Stimulated activated CD4-positive, alpha-beta T cell treated with anti-CD3 and anti-CD28 coated beads, Interleukin-12 subunit alpha, Interleukin-12 subunit beta, amount 100 ng/mL, for 48 hours (primary cell): Measurements from ENCODE around the gene C10orf90.

Experiments used
- DNase-seq, 3 donors: peaks; one replicate each; pipeline ENCODE4 v3.0.0-alpha.2; 2020; ENCODE audit warnings: low read depth in 2 of 3, low spot score in 1 of 3

C10orf90 gene

DNA sequence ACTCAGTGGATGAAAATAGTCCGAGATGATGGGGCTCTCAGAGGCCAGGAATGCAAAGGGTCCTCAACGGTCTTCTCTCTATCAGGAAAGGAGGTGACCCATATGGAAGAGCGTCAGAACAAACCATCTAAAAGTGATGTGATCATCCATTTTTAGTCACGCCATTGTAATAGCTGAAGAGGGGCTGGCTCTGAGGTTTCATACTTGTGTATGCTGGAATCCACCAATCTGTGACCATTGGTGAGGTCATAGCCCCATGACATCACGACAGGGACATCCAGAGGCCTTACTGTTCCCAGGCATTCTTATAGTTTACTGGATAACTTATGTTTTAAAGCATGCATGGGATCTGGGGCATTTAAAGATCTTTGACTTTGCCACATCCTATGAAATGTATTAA lies 83.6 kb downstream of the C10orf90 start:
- no peak for DNase-seq

DNA sequence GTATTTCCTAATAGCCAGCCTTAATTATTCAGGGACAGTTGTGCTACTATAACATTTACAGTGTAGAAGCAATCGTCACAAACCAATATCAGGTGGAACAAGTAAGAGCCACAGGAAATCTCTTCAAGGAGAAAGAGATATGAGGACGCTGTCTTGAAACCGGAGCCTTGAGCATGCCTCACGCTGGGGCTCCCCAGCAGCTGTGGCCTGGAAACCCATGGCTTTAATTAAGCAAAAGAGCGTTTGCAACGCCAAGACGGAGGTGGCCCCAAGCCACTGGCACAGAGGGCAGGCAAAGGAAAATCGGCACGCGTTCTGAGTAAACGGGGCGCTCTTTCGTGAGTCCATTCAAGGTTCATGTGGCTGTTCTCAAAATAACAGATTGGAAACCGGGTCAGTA lies 84.4 kb downstream of the C10orf90 start:
- DNase-seq: no peak

DNA sequence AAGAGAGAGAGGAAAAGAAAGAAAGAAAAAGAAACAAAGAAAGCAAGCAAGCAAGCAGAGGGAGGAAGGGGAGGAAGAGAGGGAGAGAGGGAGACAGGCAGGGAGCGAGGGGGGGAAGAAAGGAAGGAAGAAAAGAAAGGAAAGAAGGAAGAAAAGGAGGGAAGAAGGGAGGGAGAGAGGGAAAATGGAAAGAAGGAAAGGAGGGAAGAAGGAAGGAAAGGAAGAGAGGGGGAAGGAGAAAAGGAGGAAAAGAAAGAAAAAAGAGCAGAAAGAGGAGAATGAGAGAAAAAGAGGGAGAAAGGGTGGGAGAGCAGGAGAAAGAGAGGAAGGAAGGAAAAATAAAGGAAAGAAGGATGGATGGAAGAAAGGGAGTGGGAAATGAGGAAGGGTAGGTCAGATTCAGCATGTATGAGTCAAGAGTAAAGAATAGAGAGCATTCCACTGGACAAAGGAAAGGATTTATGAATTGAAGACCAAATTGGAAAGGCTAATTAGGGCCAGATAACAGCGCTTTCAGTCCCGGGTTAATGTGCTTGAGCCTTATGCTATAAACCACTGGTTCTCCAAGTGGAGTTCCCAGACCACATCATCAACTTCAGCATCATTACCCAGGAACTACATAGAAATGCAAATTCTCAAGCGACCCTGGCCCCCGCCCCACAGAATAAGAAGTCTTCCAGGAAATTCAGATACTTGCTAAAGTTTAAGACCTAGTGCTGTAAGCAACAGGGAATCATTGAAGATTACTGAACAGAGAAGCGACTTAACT lies 85.1 kb downstream of the C10orf90 start:
- no peak for DNase-seq

DNA sequence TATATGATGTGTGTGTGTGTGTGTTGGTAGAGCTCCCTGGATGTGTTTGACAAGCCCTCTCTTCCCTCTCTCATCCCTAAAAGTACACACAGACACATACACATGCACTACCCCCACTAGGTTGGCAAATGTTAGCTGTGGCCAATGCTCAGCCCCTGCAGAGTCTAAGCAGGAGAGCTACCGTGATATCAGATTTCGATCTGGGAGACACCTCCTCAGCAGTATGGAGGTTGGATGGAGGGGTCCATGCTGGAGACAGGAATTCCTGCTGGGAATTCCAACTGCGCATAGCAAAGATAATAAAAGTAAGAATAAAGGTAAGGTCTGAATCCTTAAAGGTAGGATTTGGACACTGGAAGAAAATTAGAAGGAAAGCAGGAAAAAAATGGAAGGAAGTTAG lies 85.7 kb downstream of the C10orf90 start:
- no peak for DNase-seq

DNA sequence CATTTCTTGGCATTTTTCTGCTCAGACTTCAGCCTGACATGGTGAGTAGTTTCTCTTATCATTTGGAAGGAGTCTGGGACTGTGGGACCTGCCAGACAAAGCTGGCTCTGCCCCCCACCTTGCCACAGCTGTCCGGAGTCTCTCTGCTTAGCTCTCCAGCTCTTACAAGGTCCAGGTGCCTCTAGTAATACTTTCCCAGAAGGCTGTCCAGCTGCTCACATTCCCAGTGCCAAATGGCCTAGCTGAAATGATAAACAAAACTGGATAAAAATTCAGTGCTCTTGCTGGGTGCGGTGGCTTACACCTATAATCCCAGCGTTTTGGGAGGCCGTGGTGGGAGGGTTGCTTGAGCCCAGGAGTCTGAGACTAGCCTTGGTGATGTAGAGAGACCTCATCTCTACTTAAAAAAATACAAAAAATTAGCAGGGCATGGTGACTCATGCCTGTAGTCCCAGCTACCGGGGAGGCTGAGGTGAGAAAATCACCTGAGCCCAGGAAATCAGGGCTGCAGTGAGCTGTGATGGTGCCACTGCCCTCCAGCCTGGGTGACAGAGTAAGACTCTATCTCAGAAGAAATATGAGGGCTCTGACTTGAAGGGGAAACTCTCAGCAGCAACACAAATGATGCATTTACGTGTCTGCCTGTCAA lies 86.8 kb downstream of the C10orf90 start:
- no peak for DNase-seq

DNA sequence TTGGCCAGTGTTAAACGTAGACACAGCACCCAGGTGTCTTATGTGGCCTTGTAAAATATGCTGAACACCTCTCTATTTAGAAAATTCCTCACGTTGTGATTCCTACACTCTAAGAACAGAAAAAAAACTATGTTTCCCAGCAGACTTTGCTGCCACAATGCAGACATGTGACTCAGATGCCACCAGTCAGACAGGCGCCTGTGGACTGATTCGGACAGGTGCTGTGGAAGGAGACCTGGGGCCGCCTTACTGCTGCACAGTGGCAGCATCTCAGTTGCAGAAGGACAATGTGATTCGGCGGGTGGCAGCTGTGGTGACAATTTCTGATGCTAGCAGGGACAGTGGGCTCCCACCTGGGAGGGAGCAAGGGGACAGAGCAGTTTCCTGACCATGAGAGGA lies 88.8 kb downstream of the C10orf90 start:
- DNase-seq: no peak

DNA sequence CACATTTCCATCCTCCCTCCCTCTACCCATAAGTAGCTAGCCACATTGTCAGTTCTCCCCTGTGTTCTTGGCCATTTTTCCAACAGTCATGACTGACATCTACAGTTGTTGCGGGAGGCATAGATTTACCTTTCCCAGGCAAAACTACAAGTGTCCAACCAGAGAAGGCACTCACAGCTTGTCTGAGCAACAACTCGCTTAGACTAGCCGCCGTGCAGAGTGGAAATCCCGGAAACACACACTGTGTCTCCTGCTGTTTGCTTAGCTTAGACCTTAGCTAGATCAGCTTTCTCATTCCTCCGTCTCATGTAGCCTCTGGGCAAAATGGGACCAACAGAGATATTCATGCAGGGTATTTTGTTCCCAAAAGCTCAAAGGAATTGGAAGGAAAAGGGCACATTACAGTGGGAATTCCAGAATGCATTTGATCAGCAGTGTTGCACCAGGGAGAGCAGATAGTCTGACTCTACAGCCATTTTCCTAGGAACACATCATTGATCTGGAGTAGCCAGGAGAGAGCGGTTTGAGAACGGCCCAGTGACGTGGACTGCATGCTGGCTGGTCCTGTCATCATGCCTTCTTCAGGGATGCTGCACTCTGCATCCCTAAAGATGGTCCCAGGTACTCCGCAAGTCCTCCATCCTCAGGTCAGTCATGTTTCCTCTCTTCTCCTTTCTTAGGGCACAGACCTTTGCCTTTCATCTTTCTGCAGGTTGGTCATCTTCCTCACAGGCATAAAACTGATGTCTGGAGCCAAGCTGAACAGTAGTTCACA lies 89.4 kb downstream of the C10orf90 start:
- no peak for DNase-seq

DNA sequence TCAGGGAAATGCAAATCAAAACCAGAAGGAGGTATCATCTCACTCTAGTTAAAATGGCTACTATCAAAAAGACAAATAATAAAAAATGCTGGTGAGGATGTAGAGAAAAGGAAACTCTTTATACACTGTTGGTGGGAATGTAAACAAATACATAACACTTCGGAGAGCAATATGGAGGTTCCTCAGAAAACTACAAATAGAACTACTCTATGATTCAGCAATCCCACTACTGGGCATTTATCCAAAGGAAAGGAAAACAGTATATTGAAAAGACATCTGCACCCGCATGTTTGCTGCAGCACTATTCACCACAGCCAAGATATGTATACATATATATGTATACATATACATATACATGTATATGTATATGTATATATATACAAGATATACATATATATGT lies 94.2 kb downstream of the C10orf90 start:
- no peak for DNase-seq

DNA sequence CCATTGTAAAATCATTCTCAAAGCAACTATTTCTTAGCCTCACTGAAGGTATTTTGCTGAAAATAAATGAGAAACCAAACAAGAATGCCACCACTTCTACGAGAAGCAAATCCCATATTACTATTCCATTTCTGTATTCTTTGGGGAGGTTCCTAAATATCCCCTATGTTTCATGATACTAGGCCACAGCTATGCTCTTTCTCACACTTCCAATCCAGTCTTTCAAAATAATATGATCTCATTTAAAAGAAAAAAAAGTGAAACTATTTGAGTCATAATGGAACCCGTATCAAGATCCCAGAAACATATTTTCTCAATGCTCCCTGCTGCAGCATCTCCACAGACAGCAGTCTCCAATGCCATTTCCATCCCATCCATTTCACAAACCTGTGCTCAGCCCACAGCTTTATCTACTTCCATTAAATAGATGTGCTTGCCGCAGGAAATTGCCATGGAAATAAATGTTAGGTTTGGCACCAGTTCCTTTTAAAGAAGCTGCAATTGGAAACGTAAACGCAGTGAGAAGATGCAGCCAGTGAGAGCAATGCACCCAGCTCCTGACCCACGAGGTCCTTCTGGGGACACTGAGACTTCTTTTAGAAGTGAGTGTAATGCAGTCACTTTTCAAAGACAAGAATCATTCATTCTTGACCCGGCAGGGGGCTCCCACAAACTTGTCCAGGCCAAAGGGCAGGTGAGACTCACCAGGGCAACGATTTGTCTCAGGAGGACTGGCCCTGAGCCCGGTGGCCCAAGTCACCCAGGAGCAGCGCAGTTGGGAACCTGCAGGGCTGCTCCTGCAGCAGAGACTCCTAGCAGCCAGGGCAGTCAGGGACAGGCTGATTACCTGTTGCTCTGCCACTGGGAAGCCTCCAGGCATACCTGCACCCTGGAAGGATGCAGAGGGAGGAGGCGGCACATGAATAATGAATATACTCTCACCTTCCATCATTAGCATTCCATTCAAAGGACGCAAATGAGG lies 99.6 kb downstream of the C10orf90 start:
- DNase-seq: no peak

DNA sequence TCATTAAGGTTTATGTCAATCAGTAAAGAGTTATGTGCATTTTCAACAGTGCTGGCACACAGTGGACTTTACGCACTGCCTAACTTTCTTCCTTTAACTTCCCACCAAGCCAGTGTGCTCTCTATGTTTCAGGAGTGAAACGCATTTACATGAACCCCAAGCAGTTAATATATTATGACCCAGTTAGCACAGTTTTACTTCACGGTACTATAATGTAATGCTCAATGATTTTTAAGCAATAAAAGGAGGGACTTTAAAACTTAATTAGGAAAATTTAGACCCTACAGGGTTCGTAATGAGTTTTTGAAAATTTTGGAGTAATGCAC lies 100.3 kb downstream of the C10orf90 start:
- DNase-seq: no peak

DNA sequence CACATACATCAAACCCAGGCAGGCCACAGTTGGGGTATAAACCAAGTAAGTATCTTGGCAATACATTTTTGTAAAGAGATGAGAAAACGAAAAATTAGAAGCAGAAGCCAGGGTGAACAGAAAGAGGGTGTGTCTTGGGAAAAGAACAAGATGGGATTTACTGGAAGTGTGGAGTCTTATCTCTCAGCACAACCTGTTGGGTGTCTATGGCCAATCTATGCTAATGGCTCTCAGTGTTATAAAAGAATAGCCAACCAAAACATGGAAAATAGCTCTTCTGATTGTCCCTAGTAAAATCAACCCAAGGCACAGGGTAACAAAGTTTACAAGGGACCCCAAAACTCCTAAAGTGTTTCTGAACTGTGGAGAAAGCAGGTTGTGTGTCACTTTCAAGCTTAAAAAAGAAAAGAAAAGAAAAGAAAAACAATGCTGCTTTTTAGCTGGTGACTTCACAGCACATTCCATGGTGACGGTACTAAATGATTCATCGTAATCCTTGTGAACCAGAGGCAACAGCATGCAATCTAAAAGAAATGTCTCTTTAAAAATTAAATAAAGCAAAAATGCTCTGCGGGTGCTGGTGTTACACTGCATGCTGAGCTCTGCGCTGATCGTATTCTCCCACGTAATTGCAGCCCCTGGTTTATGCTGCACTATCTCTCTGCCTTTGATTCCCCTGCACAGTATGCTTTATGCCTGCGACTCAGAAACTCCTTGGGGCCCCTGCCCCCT lies 100.8 kb downstream of the C10orf90 start:
- no peak for DNase-seq

DNA sequence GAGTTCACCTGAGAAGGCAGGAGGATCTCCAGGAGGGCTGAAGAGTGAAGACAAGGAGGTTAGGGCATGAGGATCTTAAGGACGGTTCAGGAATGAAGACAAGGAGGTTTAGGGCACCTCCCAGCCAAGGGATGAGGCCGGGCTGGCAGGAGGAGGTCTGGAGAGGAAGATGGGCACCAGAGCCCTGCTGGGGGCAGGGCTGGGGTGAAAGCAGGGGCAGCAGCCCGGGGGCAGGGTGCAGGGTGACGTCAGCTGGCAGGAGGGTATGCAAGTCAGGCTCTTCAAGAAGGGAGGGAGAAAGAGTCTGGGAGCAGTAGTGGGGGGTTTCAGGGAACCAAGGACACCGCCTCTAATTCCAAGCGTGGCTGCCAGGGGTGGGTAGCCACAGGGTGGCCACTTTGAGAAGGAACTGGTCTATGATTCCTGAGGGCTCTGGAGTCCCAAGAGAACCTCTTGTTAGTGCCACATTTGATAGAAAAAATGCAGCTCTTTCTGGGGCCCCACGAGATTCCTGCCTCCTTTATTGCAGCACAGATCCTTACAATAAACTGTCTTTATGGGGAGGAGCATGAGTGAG lies 101.6 kb downstream of the C10orf90 start:
- no peak for DNase-seq

DNA sequence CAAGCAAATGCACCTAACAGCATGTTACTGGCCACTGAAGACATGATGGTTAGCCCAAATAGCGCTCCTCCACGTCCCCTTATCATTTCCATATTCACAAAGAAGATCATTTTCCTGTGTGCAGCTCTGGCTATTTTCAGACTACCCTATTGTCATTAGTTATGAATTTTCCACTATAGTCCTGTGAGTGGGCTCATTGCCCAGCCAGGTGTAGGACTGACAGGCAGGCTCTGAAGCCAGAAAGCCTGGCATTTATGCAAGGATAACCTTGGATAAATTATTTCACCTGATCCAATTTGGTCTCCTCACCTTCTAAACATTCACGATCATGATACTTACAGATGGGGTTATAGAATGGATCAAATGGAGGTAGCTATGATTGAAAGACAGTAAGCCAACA lies 104.6 kb downstream of the C10orf90 start:
- DNase-seq: no peak

DNA sequence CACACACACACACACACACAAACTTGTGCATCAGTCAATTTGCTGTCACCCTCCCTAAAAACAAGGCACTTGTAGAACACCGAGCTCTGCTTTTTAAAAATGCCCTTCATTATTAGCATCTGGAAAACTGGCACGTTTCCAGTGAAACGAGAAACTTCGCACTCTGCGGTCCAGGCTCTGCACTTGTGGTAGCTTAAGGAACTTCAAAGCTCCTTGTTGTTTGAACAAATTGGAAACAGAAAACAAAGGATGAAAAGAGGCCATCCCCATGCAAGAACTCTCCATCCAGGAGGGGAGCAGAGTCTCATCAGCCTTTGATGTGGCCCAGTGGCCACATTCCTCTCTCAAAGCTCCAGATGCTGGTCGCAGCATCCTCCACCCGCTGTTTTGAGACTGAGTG lies 105.1 kb downstream of the C10orf90 start:
- no peak for DNase-seq

DNA sequence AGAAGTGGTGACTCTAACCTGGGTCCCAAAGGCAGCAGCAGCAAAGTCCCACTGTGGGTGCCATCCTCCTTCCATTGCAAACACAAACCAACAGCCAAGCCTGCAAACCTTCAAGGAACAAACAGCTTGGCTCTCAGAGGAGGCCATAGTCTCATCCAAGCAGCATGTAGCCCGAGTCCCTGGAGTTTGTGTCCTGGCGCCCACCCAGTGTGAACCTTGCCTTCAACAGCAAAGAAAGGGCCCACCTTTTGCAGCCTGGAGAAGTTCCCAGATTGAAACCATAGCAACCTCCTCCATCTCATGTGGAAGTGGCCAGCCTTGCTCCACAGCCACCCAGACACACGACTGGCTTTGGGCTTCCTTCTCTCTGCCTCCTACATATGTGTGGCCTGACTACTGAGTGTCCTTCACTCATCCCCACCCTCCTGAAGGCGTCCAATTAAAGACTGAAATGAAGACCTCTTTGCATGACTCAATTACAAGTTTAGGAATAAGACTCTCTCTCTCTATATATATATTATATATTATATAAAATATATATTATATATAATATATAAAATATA lies 106.1 kb downstream of the C10orf90 start:
- DNase-seq: no peak

DNA sequence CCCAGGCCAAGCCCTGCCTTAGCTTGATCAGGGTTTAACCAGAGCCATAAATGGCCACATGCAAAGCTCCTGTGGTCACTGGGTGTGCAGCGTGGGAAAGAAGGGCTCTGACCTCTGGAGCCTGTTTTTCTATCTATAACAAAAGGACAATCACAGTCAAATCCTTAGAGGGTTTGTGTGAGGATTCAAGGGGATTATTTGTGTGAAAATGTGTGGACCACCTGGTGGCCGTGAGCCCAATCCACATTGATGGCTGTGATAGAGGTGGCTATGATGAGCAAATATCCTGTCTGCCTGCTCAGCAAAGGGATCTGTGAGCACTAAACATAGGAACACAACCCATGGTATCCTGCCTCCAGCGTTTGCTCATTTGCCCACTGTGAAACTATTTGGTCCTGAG lies 107.1 kb downstream of the C10orf90 start:
- no peak for DNase-seq

DNA sequence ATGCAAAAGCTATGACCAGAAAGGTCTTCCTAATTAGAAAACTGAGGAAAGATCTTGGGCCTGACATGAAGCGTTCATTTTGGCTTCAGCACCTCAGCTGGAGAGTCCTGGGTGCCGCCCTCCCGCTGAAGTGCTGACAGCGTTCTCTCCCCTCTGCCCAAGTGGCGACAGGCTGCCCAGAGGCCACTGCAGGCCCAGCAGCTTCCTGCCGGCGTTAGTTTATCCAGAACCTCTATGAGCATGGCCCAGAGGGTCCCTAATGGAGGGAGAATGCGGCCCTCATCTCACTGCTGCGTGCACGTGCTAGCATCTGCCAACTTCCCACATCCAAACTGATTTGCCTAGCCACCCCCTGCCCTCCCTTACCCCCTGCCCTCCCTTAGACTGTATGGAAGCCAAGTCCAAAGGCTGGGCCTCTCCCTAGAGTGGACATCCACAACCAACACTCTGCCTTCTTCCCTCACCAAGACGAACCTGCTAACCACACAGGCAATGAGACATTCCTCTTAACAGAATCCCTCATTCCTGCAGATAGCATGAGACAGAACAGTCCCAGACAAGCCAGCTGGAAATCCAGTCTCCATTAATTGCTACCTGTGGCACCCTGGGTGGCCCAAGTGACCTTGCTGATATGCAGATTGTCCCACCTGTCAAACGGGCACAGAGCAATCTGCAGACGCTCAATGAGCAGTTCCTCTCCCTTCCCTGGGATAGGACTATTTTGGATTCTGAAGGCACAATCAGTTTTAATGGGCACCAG lies 108.4 kb downstream of the C10orf90 start:
- no peak for DNase-seq

DNA sequence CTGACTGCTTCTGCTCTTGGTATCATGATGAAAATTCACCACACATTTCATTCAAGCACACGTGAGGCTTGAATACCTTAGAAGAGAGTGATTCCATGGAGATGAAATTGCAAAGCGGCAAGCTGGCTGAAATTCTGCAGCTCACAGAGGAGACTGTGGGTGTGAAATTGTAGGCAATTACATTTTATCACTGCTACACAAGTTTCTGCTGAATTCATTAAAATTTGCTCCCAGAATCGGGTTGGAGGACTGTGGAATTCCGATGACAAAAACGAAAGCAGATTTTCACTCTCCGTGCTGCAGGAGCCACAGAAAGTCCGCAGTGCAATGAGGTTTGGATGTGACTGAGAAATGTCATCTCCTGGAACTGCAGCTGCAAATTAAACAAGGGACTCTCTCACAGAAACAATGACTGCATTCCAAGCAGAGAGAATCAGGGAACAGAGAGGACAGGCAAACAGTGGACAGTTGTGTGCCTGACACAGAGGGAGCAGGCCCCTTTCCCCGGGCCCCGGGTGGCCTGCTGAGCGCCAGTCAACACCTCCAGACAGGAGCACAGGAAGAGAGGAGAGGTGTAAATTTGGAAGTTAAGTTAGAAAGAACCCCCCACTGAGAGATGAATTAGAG lies 109.1 kb downstream of the C10orf90 start:
- DNase-seq: no peak

DNA sequence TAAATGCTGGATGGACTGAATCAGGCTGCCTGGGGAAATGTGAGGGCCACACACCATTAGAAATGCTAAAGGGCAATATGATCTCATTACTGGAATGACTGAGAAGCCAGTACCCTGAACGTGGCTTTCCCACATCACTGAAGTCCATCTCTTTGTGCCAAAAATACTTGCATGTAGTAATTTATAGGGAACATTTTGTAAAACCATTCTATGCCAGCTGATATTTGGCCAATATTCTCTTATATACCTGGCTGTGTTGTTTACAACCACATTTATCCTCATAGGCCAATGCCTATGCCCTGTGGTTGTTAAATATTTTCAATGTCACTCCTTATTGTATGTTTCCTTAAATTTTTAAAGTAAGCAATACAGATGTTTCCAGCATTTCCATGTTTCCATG lies 111.6 kb downstream of the C10orf90 start:
- no peak for DNase-seq
